PC-9 (cell line): ENCODE data around the gene SYMPK. TPM values are rescaled to one million over a fixed set of nuclear protein-coding genes. Genes with fewer than 3 reads are reported as not detected.

ENCODE experiments used
- BruUV-seq: library from RNA; stranded (reverse); fragments of 400-500 nt; replicated peaks from 2 replicates; lab custom pipeline; 2021; lab: Mats Ljungman, UMichigan
- CTCF ChIA-PET: fragments of 300-600 bp; sonication (Branson Sonifier 250); formaldehyde crosslinking; loops from one replicate; lab custom pipeline; 2022; ENCODE audit warnings: antibody characterized with exemption; lab: Charles Lee
- POLR2A ChIA-PET: fragments of 300-600 bp; sonication (Branson Sonifier 250); formaldehyde crosslinking; loops from one replicate; lab custom pipeline; 2022; ENCODE audit warnings: antibody characterized with exemption; ENCODE audit not compliant: unreplicated experiment; lab: Charles Lee
- DNase-seq, 2 experiments: peaks; one replicate each; pipeline versions ENCODE4 v3.0.0 to v3.0.0-alpha.2; 2015 to 2022; ENCODE audit warnings: mixed read lengths in 1 of 2
- H2AFZ ChIP-seq: fragments of 200-600 bp; sonication (generic); 2 replicates; pipeline ENCODE4 v1.8.1; 2017; ENCODE audit warnings: antibody characterized with exemption
- H3F3A ChIP-seq: fragments of 200-600 bp; sonication (generic); 2 replicates; pipeline ENCODE4 v1.8.1; 2017; ENCODE audit warnings: antibody characterized with exemption, mild to moderate bottlenecking, low read depth; ENCODE audit not compliant: insufficient read depth
- H3K27ac ChIP-seq: fragments of 200-600 bp; sonication (generic); 2 replicates; pipeline ENCODE4 v1.6.1; 2016; ENCODE audit warnings: mixed run types
- H3K27me3 ChIP-seq: fragments of 200-600 bp; sonication (generic); 2 replicates; pipeline ENCODE4 v1.6.1; 2016; ENCODE audit warnings: low read depth, mixed run types; ENCODE audit not compliant: insufficient read depth
- H3K36me3 ChIP-seq: fragments of 200-600 bp; sonication (generic); 2 replicates; pipeline ENCODE4 v1.6.1; 2016; ENCODE audit warnings: low read depth, mixed run types
- H3K4me1 ChIP-seq: fragments of 200-600 bp; sonication (generic); replicated peaks from 2 replicates; pipeline ENCODE4 v1.6.1; 2016; ENCODE audit warnings: mixed run types; ENCODE audit not compliant: insufficient read depth
- H3K4me2 ChIP-seq: fragments of 200-600 bp; sonication (generic); 2 replicates; pipeline ENCODE4 v1.6.1; 2017; ENCODE audit warnings: mixed run types
- H3K4me3 ChIP-seq: fragments of 200-600 bp; sonication (generic); 2 replicates; pipeline ENCODE4 v1.6.1; 2016; ENCODE audit warnings: mixed run types
- H3K79me2 ChIP-seq: fragments of 200-600 bp; sonication (generic); 2 replicates; pipeline ENCODE4 v1.6.1; 2017; ENCODE audit warnings: low read depth, mixed run types
- H3K9me2 ChIP-seq: fragments of 200-600 bp; sonication (generic); 2 replicates; pipeline ENCODE4 v1.8.1; 2017; ENCODE audit warnings: mild to moderate bottlenecking; ENCODE audit not compliant: insufficient read depth
- H3K9me3 ChIP-seq: fragments of 200-600 bp; sonication (generic); 2 replicates; pipeline ENCODE4 v1.8.1; 2016; ENCODE audit warnings: low read depth; ENCODE audit not compliant: insufficient read depth
- H4K20me1 ChIP-seq: fragments of 200-600 bp; sonication (generic); 2 replicates; pipeline ENCODE4 v1.8.1; 2017; ENCODE audit not compliant: insufficient read depth
- EZH2 ChIP-seq: fragments of 200-600 bp; sonication (generic); IDR thresholded peaks from 2 replicates; pipeline ENCODE4 v1.8.0; 2017; ENCODE audit warnings: antibody characterized with exemption, low read depth
- intact Hi-C: fragments of 100-400 bp; cut with micrococcal nuclease; formaldehyde crosslinking; loops from one replicate; pipeline ENCODE4 v1.10.0; 2022; ENCODE audit not compliant: unreplicated experiment
- total RNA-seq: library from RNA; stranded (reverse); gene quantifications from 2 replicates; pipeline ENCODE4 v1.2.3, GENCODE V29; 2021
- TF ChIP-seq, protein P1 (sequence below): fragments of 200-600 bp; sonication (generic); conservative IDR thresholded peaks from 2 replicates; pipeline ENCODE4 v1.6.1; 2017; ENCODE audit warnings: mixed run types, antibody characterized with exemption, mild to moderate bottlenecking, moderate library complexity

The SYMPK gene
- total RNA-seq, 1 experiment from 2014 or later = 85.5 TPM

DNA sequence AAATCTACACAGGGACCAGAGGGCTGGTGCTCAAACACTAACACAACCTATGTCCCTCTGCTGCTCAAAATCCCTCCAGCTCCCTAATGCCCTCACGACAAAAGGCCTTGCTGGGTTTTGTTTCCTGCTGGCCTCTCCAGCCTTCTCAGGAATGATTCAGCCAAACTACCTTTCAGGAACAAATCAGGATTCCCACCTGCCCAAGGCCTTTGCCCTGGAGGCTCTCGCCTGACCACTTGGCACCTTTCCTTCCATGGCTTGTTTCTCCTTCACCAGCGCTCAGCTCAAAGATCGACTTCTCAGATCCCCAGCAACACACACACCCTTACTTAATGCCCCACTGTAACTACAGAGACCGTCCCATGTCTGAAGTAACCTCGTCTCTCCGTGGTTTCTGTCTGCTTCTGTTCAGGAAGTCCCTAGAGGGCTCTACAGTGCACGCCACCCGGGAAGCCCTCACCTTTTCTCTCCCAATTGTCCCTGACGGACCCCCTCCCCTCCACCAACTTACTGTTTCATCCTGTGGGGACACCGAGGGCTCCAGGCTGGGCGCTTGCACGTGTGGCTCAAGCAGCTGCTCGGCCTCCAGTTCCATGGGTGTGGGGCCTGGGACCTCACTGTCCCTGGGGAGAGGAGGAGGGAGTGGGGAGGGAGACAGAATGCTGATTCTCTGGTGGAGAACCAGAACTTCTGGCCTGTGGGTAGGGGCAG, 90.7 kb downstream of the SYMPK start:
- CTCF ChIA-PET = no interaction called here
- Histone ChIP-seq H2AFZ (no peak overlapping the region), H3K4me2 (no peak overlapping the region), H3K27me3 (no peaks in the 10 kb centered on the region), H3K36me3 (peaks cover 16% of the 10 kb centered on the region; the same call in 1 of the 2 replicates), H4K20me1 (peaks cover 4% of the 10 kb centered on the region; the same call in 1 of the 2 replicates), H3F3A (peaks cover 74% of the 10 kb centered on the region; the same call in 1 of the 2 replicates), H3K4me1 (peaks cover 7% of the 10 kb centered on the region; the same call in 1 of the 2 replicates), H3K9me2 (no peaks in the 10 kb centered on the region), H3K9me3 (no peaks in the 10 kb centered on the region), H3K79me2 (no peaks in the 10 kb centered on the region), H3K4me3 (no peak overlapping the region), H3K27ac (peak overlapping the region; percentile 24; the same call in 1 of the 2 replicates)
- no TSS peak for BruUV-seq
- DNase-seq = peak in 1 of 2 experiments; percentile 51
- TF ChIP-seq, protein P1, sequence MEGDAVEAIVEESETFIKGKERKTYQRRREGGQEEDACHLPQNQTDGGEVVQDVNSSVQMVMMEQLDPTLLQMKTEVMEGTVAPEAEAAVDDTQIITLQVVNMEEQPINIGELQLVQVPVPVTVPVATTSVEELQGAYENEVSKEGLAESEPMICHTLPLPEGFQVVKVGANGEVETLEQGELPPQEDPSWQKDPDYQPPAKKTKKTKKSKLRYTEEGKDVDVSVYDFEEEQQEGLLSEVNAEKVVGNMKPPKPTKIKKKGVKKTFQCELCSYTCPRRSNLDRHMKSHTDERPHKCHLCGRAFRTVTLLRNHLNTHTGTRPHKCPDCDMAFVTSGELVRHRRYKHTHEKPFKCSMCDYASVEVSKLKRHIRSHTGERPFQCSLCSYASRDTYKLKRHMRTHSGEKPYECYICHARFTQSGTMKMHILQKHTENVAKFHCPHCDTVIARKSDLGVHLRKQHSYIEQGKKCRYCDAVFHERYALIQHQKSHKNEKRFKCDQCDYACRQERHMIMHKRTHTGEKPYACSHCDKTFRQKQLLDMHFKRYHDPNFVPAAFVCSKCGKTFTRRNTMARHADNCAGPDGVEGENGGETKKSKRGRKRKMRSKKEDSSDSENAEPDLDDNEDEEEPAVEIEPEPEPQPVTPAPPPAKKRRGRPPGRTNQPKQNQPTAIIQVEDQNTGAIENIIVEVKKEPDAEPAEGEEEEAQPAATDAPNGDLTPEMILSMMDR = no peak
- TF ChIP-seq EZH2 = no peak
- POLR2A ChIA-PET = interaction anchor here (0.6 to 1.0 kb wide), 5 partner anchors 11 to 95 kb away, joined by 3 to 5 read pairs (median 4); no protein-coding TSS in a partner anchor
- intact Hi-C loops = no loop called here

DNA sequence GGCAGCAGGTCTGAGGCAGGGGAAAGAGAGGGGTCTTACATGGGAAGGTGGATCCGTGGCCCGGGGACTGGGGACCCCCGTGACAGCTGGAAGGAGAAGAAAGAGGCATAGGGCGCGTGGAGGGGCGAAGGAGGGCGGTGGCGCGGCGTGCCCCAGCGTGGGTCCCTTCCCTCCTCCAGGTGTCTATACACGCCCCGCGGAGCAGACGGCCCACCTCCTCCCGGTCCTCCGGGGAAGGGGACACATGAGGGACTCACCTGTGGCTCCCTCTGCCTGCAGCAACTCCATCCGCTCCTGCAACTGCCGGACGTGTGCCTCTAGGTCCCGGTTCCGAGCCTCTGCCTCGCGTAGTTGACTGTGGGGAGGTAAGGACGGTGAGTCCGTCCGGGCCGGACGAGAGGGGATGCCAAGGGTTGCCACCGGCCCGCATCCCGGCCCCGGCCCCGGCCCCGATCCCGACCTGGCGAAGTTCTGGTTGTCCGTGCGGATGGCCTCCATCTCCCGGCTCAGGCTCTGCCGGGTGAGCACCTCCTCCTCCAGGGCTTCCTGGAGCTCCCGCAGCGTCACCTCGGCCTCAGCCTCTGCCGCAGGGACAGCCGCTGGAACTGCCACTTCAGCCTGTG, 91.5 kb downstream of the SYMPK start:
- Histone ChIP-seq H3K9me3 (no peaks in the 10 kb centered on the region), H3K4me1 (peaks cover 16% of the 10 kb centered on the region), H4K20me1 (no peaks in the 10 kb centered on the region), H3K79me2 (no peaks in the 10 kb centered on the region), H3K27ac (no peak overlapping the region), H3K4me2 (no peak overlapping the region), H2AFZ (no peak overlapping the region), H3K36me3 (peaks cover 9% of the 10 kb centered on the region; the same call in 1 of the 2 replicates), H3K9me2 (no peaks in the 10 kb centered on the region), H3K4me3 (no peak overlapping the region), H3K27me3 (no peaks in the 10 kb centered on the region), H3F3A (peaks cover 65% of the 10 kb centered on the region; the same call in 1 of the 2 replicates)
- ChIA-PET POLR2A (interaction anchor here (0.6 to 1.0 kb wide), 3 partner anchors 22 to 76 kb away, joined by 3 to 4 read pairs (median 3); no protein-coding TSS in a partner anchor), CTCF (interaction anchor here (0.5 to 0.7 kb wide), 2 partner anchors 11 to 744 kb away, joined by 3 to 5 read pairs; partner anchors contain the start of gene DMPK)
- TF ChIP-seq, protein P1 = no peak
- no peak for TF ChIP-seq EZH2
- intact Hi-C loops = no loop called here
- no peak for DNase-seq
- BruUV-seq = no TSS peak
